GM08714 (cell line): ENCODE results near the gene TBC1D23.
"Not testable (repeated sequence)": the region's sequence is repeated elsewhere in the genome, so short reads cannot be mapped to it uniquely, and the experiment has no call there.

Source experiments
- H3K4me3 ChIP-seq: fragments of 200-500 bp; sonication (Bioruptor generic); 2 replicates; pipeline ENCODE4 v1.5.1; 2014; ENCODE audit warnings: mild to moderate bottlenecking, low read length, inconsistent platforms
- ZNF274 ChIP-seq: IDR thresholded peaks from 2 replicates; pipeline ENCODE4 v1.6.1; 2012; ENCODE audit warnings: mild to moderate bottlenecking, low read depth, low read length

The TBC1D23 gene

DNA sequence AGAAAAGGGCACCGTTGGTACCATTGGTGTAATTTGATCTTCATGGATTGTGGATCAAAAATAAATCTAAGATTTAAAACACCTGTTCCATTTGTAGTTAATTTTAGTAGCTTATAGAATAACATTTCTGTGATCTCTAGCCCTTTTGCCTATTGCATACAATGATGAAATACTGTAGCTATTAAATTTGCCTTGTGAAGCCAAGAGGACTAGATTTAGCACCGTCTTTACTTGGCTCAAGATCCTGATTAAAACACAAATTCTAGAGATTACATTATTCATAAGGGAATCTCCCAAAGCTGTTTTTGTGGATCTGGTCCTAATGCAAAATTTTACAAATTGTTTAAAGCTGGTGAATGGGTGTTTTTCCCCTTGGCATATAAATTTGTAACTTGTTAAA lies 8.2 kb downstream of the TBC1D23 start:
- TF ChIP-seq ZNF274 = no peak
- no peak overlapping the region for H3K4me3 ChIP-seq

DNA sequence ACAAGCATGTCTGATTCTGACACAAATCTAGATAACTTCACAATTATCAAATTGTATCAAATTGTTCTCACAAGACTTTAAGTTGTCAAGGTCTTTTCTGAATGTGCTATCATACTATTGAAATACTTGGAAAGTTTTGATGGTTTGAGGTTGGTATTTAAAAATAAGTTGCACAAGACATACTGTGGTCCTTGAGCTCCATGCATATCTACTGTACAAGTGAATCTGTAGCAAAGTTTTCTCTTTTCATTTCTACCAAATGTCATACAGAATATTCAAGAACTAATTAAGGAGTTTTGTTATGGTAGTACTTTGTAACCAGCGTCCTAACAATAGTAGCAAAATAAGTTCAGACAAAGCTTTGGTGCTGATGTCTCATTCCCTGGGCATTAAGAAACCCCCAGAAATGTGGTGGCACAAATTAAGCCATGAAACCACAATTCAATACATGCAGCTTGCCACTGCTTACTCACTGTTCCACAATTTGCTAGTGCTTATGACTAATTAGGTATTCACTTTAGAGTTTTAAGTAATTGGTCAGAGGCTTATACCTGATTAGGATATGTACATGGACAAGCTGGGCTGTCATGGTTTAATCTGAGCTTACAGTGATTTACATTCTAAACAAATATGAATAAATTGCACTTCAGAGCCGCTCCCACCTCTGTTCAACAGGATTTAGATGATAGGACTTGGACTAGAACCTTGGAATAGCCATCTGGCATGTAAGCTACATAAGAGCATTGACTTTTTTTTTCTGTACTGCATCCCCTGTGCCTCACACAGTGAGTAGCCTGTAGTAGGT lies 8.8 kb downstream of the TBC1D23 start:
- no peak for TF ChIP-seq ZNF274
- H3K4me3 ChIP-seq = no peak overlapping the region

DNA sequence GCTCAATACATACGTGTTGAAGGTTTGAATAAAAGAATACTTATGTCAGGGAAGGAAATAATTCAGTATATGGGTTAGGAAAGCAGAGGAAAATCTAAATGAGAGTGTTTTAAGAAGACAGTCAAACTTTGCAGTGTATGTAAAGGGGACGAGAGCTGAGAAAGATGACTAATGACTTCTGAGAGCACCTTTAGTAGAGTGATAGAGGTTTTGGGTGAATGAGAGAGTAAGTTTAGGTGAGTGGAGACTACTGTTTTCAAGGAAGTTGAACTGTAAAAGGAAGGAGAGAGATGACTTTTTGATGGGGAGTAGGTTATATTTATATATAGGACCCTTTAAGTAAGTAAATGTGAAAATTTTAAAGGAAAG lies 9.4 kb downstream of the TBC1D23 start:
- no peak for TF ChIP-seq ZNF274
- no peak overlapping the region for H3K4me3 ChIP-seq

DNA sequence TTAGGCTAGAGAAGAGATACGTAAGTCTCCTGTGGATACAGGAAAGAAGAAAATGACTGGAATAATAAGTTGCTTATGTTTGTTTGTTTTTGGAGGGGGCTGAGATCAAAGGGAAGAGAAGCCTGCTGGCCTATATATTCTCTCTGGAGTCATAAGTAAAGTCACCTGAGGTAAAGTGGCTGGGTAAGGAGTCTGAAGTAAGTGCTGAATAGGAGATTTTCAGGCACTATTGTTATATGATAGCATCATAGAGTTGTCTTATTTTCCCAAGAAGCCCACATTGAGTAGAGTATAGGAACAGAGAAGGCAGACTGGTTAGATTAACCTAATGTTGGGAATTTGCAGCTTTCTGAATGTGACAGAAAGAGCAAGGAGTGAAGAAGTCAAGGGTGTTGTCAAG lies 10.7 kb downstream of the TBC1D23 start:
- H3K4me3 ChIP-seq = no peak overlapping the region
- no peak for TF ChIP-seq ZNF274

DNA sequence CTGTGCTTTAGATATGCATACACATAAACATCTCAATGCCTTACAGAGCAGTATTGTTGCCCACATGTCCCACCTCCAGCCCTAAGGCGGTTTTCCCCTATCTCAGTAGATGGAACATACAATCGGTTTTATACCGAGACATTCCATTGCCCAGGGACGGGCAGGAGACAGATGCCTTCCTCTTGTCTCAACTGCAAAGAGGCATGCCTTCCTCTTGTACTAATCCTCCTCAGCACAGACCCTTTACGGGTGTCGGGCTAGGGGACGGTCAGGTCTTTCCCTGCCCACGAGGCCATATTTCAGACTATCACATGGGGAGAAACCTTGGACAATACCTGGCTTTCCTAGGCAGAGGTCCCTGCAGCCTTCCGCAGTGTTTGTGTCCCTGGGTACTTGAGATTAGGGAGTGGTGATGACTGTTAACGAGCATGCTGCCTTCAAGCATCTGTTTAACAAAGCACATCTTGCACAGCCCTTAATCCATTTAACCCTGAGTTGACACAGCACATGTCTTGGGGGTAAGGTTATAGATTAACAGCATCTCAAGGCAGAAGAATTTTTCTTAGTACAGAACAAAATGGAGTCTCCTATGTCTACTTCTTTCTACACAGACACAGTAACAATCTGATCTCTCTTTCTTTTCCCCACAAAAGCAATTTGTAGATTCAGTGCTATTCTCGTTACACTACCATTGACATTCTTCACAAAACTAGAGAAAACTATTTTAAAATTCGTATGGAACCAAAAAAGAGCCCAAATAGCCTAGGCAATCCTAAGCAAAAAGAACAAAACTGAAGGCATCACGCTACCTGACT lies 12.2 kb downstream of the TBC1D23 start:
- not testable (repeated sequence) for H3K4me3 ChIP-seq

DNA sequence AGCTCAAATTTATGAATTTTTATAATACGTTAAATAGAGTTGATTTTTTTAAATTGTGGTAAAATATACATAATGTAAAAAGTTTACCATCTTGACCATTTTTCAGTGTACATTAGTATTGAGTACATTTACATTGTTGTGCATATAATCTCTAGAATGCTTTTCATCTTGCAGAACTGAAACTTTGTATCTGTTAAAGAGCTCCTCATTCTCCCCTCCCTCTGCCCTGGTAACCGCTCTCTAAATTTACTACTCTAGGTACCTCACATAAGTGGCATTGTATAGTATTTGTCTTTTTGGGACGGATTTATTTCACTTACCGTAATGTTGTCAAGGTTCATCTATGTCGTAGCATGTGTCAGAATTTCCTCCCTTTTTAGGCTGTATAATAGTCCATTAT lies 13.6 kb downstream of the TBC1D23 start:
- H3K4me3 ChIP-seq = no peak overlapping the region
- TF ChIP-seq ZNF274 = no peak

DNA sequence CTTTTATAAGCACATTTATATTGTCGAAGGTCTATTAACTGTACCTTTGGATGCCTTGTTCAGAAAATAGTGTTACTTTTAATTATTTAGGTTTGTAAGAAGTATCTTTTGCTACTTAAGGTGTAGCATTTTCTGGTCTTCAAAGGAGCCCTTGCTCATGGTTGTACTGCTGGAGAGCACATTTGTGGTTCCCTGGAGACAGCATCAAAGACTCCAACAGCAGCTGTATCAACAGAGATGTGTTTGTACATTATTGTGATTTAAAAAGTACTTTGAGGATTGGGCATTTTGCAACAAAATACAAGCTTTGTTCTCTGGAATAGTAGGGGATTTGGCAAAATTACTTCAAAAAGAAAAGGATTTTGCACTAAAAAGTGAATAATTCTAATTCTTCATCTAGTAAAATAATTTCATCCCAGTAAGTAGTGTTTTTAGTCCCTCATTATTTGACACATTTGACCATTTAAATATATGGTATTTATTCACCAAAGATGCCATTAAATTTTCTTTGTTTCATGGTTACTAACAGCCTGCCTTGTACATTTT lies 16.5 kb downstream of the TBC1D23 start:
- TF ChIP-seq ZNF274 = no peak
- H3K4me3 ChIP-seq = no peak overlapping the region

DNA sequence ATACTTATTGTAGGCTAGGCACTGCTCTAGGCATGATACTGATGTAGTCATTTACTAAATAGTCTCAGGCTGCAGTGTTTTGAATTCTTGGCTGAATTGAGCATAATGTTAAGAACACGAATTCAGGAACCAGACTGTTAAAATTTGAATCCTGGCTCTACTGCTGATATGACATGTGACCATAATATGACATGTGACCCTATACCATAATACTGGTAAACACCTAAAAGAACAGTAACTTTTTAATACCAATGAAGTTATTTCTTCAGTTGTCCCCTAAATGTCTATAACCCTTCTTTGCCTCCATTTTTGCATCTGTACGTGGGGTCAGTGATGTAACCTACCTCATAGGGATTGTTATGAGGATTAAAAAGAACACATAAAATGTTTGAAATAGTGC lies 18.1 kb downstream of the TBC1D23 start:
- no peak for TF ChIP-seq ZNF274
- no peak overlapping the region for H3K4me3 ChIP-seq

DNA sequence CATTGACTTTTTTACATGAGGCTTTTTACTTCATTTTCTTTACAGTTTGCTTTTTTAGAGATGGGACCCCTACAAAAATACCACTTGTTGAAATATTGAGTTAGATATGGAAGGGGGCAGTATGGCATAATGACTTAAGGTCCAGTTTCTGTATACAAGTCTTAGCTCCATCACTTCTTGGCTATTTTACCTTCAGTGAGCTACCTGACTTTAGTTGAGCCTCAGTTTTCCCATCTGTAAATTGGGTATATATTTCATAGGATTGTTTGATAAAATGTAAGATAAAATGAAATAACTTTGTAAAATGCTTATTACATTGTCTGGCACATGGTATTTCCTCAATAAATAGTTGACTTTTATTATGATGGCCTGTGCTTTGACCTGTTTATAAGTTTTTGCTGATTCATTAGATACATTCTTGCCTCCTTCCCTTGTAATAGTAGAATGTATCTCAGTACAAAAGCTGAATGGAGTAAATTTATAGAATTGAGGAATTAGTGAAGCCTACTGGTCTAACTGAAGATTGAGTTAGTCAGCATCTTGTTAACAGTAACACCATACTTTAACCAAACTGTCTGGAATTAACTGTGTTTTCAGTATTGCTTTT lies 27.6 kb downstream of the TBC1D23 start:
- TF ChIP-seq ZNF274 = no peak
- no peak overlapping the region for H3K4me3 ChIP-seq

DNA sequence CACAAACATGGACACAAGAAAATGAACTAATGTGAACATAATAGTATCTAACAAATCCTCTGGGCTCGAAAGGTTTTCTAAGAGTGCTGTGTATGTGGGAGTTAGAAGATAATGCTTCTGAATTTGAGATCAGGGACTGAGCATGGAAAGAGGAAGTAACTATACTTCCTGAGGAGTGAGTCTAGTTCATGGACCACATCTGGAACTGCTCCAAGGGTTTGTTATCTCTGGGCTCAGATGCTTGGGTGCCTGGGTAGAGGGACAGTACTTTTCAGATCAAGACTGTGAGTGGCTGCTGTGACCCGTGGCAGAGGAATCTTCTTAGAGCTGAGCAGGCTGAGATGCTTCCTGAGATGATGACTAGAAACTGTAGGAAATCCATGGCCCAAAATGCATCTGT lies 28.5 kb downstream of the TBC1D23 start:
- TF ChIP-seq ZNF274 = no peak

DNA sequence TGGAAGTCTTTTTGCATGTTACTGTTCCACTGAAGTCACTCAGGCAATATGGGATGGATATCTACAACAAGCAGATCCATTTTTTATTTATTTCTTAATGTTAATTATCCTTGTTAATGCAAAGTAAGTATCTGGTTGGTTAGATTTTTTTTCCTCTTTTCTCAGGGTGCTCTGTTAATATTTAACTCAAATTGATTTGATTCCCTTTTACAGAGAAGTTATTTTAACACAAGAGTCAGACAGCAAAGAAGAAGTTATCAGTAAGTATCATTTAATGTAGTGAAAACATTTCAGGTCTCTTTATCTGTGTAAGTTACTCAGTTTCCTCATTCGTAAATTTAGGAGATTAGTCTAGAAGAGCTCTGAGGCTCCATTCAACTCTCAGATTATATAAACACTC lies 34.3 kb downstream of the TBC1D23 start:
- TF ChIP-seq ZNF274 = no peak
- H3K4me3 ChIP-seq = no peak overlapping the region

More for the DNA sequence above, 28.5 kb downstream of the TBC1D23 start:
- H3K4me3 ChIP-seq = no peak overlapping the region

DNA sequence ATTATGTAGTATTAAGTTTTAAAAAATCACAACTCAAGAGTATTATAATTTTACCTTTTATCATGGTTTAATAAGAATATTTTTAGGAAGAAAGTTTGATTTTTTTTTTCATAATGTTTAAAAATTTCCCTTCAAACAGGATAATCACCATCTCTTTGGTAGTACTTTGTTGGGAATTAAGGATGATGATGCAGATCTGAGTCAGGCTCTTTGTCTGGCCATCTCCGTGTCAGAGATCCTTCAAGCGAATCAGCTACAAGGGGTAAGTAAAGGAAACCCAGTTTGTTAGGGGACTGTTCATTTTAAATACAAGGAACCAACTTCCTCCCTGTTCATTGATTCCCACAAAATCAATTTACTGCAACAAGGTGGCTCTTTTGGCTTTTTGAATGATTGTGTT lies 37.0 kb downstream of the TBC1D23 start:
- H3K4me3 ChIP-seq = no peak overlapping the region
- TF ChIP-seq ZNF274 = no peak

DNA sequence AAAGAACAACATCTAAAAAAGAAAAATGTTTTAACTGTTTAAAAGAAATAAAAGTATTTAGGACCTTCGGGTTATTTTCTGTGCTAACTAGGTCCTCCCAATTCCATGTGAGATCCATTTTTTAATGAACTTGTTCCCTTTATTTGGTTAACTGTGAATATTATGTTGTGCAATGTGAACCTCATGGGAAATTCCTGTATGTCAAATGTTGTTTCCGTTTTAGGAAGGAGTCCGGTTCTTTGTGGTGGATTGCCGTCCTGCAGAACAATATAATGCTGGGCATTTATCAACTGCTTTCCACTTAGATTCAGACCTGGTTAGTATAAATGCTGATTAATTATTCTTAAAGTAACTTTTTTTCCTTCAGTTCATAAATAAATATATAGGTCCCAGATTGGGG lies 38.2 kb downstream of the TBC1D23 start:
- TF ChIP-seq ZNF274 = no peak

DNA sequence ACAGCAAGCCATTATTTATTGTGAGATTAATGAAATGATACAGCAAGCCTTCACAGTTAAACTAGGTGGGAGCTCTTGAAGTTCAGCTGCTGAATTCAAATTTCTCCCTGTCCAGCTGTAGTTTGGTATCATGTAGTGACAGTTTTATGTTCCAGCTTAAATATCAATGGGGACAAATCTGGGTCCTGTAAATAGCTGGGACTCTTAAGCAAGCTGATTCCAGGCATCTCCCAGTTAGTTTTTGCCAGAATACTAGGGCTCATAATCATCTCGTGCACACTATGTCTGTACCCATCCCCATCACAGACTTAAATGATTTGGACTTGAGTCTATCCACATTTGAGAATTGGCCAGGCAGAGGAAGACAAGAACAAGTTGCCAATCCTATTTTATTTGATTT lies 45.9 kb downstream of the TBC1D23 start:
- H3K4me3 ChIP-seq = no peak overlapping the region
- TF ChIP-seq ZNF274 = no peak

More for the DNA sequence above, 38.2 kb downstream of the TBC1D23 start:
- no peak overlapping the region for H3K4me3 ChIP-seq
